Urothelium cell line (cell line): ENCODE results near the gene EEFSEC.

Experiments
- DNase-seq: peaks from one replicate; pipeline ENCODE4 v3.0.0; 2011; ENCODE audit warnings: low spot score, mixed read lengths
- FAIRE-seq: peaks from 2 replicates; lab custom pipeline; 2011; peaks lifted over from hg19 to GRCh38; lab: Jason Lieb, UNC

The EEFSEC gene

GRCh38 chr3:128214056-128214455 lies 60.8 kb downstream of the EEFSEC start:
- DNase-seq = no peak
- FAIRE-seq = no peak

- no peak for DNase-seq
- FAIRE-seq = no peak
Observed at GRCh38 chr3:128215290-128215689, 62.0 kb downstream of the EEFSEC start.

- DNase-seq (no peak), FAIRE-seq (no peak)
Observed at GRCh38 chr3:128215800-128216495, 62.7 kb downstream of the EEFSEC start.

- FAIRE-seq (no peak), DNase-seq (no peak)
Observed at GRCh38 chr3:128217702-128218547, 64.6 kb downstream of the EEFSEC start.

- FAIRE-seq (no peak), DNase-seq (no peak)
Observed at GRCh38 chr3:128218548-128219257, 65.4 kb downstream of the EEFSEC start.

- FAIRE-seq (no peak), DNase-seq (no peak)
Observed at GRCh38 chr3:128221328-128221727, 68.0 kb downstream of the EEFSEC start.

GRCh38 chr3:128222796-128223385 lies 69.6 kb downstream of the EEFSEC start:
- no peak for DNase-seq
- no peak for FAIRE-seq

GRCh38 chr3:128226186-128226725 lies 73.0 kb downstream of the EEFSEC start:
- no peak for FAIRE-seq

GRCh38 chr3:128226795-128227395 lies 73.6 kb downstream of the EEFSEC start:
- FAIRE-seq (no peak), DNase-seq (peak; percentile 71)

More at GRCh38 chr3:128226186-128226725, 73.0 kb downstream of the EEFSEC start:
- no peak for DNase-seq

- no peak for DNase-seq
- no peak for FAIRE-seq
Observed at GRCh38 chr3:128227507-128227906, 74.2 kb downstream of the EEFSEC start.

GRCh38 chr3:128228366-128228910 lies 75.2 kb downstream of the EEFSEC start:
- no peak for FAIRE-seq
- no peak for DNase-seq

- DNase-seq (no peak), FAIRE-seq (no peak)
Observed at GRCh38 chr3:128229106-128229857, 76.0 kb downstream of the EEFSEC start.

- no peak for FAIRE-seq
- no peak for DNase-seq
Observed at GRCh38 chr3:128231606-128232005, 78.3 kb downstream of the EEFSEC start.

GRCh38 chr3:128232376-128233178 lies 79.3 kb downstream of the EEFSEC start:
- DNase-seq (no peak), FAIRE-seq (no peak)

GRCh38 chr3:128235207-128235926 lies 82.1 kb downstream of the EEFSEC start:
- FAIRE-seq = no peak
- DNase-seq = no peak

GRCh38 chr3:128236657-128237056 lies 83.4 kb downstream of the EEFSEC start:
- FAIRE-seq (no peak), DNase-seq (no peak)

- FAIRE-seq (no peak), DNase-seq (no peak)
Observed at GRCh38 chr3:128237348-128238183, 84.3 kb downstream of the EEFSEC start.
